ENCODE measurements around the gene EMD.

Gene EMD

GRCh38 chrX:154355094-154355775 is 23.9 kb upstream of the EMD start:
- DNase-seq (ENCODE audit: low spot score) = no peak

DNA sequence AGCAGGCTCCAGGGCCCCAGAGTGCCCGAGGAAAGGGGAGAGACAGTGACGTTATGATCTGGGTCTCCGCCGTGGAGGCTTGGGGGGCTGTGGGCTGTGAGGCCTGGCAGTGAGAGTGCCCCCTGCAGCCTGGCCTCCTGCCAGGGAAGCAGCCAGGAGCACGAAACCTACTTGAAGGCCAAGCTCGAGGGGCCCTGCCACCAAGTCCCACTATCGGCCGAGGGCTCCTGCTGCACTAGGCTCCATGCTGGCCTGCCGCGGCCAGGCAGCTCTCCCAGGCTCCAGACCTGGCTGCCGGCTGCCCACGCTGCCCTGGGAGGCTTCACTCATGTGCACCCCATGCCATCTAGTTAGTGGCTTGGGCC is 23.3 kb upstream of the EMD start:
- DNase-seq (ENCODE audit: low spot score) = no peak

DNA sequence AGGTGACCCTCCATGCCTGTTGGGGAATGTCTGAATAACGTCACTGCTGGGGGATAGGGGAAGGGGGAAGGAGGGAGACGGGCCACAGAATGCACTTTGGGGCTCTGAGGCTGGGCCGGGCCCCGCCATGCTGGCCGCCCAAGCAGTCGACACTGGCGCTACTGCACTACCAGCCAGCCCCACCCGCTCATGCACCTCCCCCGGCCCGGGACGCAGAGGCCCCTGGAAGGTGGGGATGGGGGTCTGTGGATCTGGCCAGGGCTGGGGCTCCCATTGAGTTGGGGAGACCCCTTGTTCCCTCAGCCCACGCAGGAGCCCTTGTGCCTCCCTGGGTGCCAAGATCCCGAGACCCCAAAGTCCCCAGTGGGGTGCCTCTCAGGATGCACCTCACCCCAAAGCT is 22.5 kb upstream of the EMD start:
- DNase-seq (ENCODE audit: low spot score) = no peak

- no peak for DNase-seq (ENCODE audit: low spot score)
Observed at GRCh38 chrX:154357205-154357604, 21.9 kb upstream of the EMD start.

- DNase-seq (ENCODE audit: low spot score) = no peak
Observed at GRCh38 chrX:154358011-154358410, 21.1 kb upstream of the EMD start.

GRCh38 chrX:154358829-154359228 is 20.3 kb upstream of the EMD start:
- DNase-seq (ENCODE audit: low spot score) = no peak

GRCh38 chrX:154359362-154360154 is 19.5 kb upstream of the EMD start:
- DNase-seq (ENCODE audit: low spot score) = no peak

DNA sequence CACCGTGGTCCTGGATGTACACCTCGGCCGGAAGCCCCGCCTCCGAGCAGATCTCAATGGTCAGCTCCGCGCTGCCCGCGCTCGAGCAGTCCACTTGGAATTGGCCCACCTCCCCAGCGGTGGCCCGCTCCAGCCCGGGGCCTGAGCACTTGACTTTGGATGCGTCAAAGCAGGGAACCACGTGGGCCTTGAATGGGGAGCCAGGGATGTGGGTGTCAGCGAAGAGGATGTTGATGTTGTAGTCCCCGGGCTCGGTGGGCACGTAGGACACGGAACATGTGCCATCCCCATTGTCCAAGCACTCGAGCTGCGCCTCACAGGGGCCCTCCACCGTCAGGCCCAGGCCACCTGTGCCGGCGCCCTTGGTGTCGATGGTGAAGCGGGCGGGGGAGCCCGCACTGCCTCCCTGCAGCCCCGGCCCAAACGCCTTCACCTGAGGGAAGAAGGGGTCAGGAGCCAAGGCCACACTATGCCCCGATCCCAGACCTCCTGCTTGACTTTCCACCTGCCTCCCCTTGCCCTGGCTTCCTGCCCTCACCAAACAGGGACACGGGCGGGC is 18.9 kb upstream of the EMD start:
- no peak for DNase-seq (ENCODE audit: low spot score)

DNA sequence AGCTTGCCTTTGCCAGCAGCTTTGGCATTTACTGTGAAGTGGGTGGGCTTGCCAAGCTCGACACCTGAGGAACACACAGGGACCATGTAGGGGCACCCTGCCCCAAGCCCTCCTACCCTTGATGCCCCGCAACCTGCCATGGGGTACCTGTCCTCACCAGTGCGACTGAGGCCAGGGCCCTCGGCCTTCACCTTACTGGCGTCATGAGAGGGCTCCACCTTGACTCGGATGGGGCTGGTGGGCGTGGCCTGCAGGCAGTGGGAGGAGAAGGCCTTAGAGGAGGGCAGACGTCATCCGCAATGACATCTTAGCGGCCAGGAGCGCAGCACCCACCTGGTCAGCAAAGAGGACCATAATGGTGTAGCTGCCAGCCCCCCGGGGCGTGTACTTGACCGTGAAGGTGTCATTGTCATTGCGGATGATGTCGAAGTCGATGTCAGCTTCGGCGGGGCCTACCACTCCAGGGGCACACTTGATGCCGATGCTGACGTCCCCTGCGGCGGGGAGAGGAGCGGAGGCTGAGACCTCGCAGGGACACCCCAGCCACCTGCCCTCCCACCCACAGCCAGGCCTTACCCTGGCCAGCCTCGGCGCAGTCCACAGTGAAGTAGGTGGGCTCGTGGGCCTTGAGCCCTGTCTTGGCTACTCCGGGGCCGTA is 16.9 kb upstream of the EMD start:
- DNase-seq (ENCODE audit: low spot score) = no peak

- DNase-seq (ENCODE audit: low spot score) = no peak
Observed at GRCh38 chrX:154363706-154364439, 15.2 kb upstream of the EMD start.

DNA sequence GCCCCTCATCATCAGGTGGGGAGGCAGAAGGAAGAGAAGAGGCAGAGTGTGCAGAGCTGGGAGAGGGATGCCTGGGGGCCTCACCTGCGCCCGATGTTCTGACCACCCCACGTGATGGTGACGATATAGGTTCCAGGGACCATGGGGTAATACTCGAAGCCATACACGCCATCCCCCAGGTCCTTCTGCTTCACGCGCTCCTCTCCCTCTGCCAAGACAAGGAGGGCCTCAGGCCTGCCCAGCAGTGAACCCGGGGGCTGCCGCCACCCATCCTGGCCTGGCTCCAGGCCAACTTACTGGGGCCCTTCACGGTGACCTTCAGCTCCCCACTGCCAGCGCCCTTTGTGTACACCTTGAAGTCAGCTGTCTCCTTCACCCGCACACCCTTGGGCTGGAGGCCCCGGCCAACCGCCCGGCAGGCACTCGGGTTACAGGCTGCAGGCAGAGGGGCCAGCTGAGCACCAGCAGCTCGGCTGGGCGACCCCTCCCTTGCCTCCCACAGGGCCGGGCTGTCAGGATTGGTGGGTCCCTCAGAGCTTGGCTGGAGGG is 14.0 kb upstream of the EMD start:
- DNase-seq (ENCODE audit: low spot score) = no peak

GRCh38 chrX:154365997-154366665 is 13.0 kb upstream of the EMD start:
- no peak for DNase-seq (ENCODE audit: low spot score)

DNA sequence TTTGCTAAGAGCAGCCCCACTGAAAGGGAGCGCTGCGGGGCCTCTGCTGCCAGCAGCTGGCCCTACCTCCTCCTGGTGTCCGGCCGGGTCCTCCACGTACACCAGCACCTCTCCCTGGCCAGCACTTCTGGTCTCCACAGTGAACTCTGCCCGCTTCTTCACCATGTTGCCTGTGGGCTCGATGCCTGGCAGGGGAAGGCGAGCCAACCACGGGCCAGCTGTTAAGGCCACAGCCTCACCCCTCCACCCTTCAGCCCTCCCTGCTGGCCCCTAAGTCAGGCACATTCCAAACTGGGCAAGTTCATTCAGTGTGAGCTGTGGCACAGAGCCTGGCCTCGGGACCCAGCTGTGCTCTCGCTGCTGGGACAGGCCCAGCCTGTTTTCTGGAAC is 12.4 kb upstream of the EMD start:
- DNase-seq (ENCODE audit: low spot score) = no peak

DNA sequence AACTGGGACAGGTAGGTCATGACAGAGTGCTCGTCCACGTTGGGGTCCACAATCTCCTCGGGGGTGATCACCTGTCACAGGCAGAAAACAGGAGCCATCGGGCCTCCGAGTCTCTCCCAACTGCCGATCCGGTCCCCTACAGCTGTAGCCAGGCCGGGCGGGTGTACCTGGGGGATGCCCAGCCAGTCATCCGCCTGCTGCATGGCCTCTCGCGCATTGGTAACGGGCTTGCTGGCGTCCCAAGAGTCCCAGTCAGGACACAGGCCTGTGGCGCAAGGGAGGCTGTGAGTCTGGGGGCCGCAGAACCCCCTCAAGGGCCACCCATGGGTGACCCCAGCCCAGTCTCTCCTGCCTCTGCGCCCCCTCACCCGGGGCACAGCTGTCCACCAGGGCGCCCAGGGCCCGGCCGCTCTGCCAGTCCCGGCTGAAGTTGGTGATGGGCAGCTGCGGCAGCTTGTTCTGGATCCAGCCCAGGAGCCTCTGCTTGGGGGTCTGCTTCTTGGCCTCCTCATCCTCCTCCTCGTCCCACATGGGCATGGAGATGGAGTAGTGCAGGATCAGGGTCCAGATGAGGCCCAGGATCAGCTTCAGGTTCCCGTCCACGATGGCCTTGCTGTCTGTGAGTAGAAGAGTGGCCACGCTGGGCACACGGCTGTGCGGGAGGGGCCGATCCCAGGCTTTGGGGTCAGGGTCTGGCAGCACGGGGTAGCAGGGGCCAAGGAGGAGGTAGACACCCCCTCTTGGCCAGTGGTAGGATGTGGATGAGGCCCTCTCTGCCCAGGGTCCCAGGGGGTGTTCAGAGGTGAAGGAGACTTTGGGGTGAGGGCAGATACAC is 11.4 kb upstream of the EMD start:
- DNase-seq (ENCODE audit: low spot score) = no peak

DNA sequence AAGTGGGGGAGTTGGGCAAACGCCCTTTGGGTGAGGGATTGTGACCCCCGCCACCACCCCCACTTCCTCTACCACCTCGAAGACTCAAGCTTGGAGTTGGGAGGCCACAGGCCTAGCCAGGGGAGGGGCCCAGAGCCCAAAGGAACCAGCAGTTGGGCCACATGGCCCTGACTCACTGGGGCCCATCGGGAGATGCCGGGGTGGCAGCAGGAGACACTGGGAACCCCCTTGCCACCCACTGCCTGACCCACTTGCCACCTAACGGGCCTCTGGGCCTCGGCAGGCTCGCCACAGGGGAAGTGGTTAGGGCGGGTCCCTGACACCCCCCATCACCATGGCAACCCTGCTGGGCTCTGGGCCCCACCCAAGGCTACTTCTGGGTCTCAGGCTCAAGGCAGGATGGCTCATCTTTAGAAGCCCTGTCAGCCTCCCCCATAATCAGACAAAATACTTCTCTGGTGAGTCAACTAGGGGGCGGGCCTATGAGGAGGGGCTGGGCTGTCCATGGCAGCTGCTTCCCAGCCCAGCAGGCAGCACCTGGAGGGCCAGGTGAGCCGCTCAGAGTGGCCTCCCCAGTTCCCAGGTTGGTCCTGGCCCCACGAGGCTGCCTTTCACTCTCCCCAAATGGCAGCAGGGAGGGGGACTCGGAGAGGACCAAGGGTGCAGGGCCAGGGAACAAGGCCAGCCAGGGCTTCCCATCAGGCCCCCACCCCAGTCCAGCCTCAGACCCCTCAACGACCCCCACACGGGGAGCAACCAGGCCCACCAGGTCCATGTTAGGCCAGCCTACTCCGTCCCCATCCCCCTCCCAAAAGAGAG is 10.3 kb upstream of the EMD start:
- peak; percentile 85 for DNase-seq (ENCODE audit: low spot score)

- DNase-seq (ENCODE audit: low spot score) = peak; percentile 88
Observed at GRCh38 chrX:154369449-154370299, 9.4 kb upstream of the EMD start.

GRCh38 chrX:154370300-154371016 is 8.6 kb upstream of the EMD start:
- DNase-seq (ENCODE audit: low spot score) = no peak
